HepG2 (cell line): Measurements from ENCODE around the gene GNG7. TPM values are rescaled to one million over a fixed set of nuclear protein-coding genes. Genes with fewer than 3 reads are reported as not detected.

Experiments
- CREB1 ChIP-seq, 2 experiments: fragments of 450-650 bp in 1 of 2; IDR thresholded peaks; 2 replicates each; pipeline ENCODE4 v1.6.1; 2016 to 2017; ENCODE audit warnings: control low read depth in 1 of 2, mild to moderate bottlenecking in 1 of 2, missing compliant biosample characterization in 1 of 2, missing genetic modification characterization in 1 of 2
- HOXD1 ChIP-seq: sonication (generic); formaldehyde crosslinking; IDR thresholded peaks from 2 replicates; pipeline ENCODE4 v1.5.0; 2020; ENCODE audit warnings: missing genetic modification reagents
- MED1 ChIP-seq: sonication (generic); formaldehyde crosslinking; IDR thresholded peaks from 2 replicates; pipeline ENCODE4 v1.4.0; 2020; ENCODE audit warnings: missing genetic modification reagents
- MIER3 ChIP-seq: IDR thresholded peaks from 2 replicates; pipeline ENCODE4 v1.6.1; 2016; ENCODE audit warnings: missing compliant biosample characterization, borderline replicate concordance
- MZF1 ChIP-seq: sonication (generic); formaldehyde crosslinking; IDR thresholded peaks from 2 replicates; pipeline ENCODE4 v1.8.1; 2023; ENCODE audit warnings: mild to moderate bottlenecking, missing genetic modification reagents, borderline replicate concordance
- NFIC ChIP-seq: IDR thresholded peaks from 2 replicates; pipeline ENCODE4 v1.6.1; 2012; ENCODE audit warnings: mild to moderate bottlenecking, low read length, inconsistent platforms
- NFKBIZ ChIP-seq: IDR thresholded peaks from 2 replicates; pipeline ENCODE4 v1.6.1; 2018; ENCODE audit warnings: missing genetic modification reagents, missing compliant biosample characterization
- NRL ChIP-seq: sonication (generic); formaldehyde crosslinking; IDR thresholded peaks from 2 replicates; pipeline ENCODE4 v1.5.0; 2020; ENCODE audit warnings: missing genetic modification reagents, mild to moderate bottlenecking, moderate library complexity, borderline replicate concordance
- SATB2 ChIP-seq: sonication (generic); formaldehyde crosslinking; IDR thresholded peaks from 2 replicates; pipeline ENCODE4 v1.5.0; 2020; ENCODE audit warnings: missing genetic modification reagents
- SIN3B ChIP-seq: fragments of 150-350 bp; IDR thresholded peaks from 2 replicates; pipeline ENCODE4 v1.6.1; 2014; ENCODE audit warnings: low read length
- SPEN ChIP-seq: sonication (generic); formaldehyde crosslinking; IDR thresholded peaks from 2 replicates; pipeline ENCODE4 v1.5.1; 2020; ENCODE audit warnings: low read depth, mild to moderate bottlenecking, missing genetic modification reagents
- ZFP36L2 ChIP-seq: sonication (generic); formaldehyde crosslinking; IDR thresholded peaks from 2 replicates; pipeline ENCODE4 v1.4.0; 2020; ENCODE audit warnings: missing genetic modification reagents
- ZFP82 ChIP-seq: sonication (generic); formaldehyde crosslinking; IDR thresholded peaks from 2 replicates; pipeline ENCODE4 v1.5.1; 2020; ENCODE audit warnings: mild to moderate bottlenecking, missing genetic modification reagents, borderline replicate concordance
- ZFY ChIP-seq: sonication (generic); formaldehyde crosslinking; IDR thresholded peaks from 2 replicates; pipeline ENCODE4 v1.4.0; 2020; ENCODE audit warnings: missing genetic modification reagents
- ZNF318 ChIP-seq: sonication (generic); formaldehyde crosslinking; IDR thresholded peaks from 2 replicates; pipeline ENCODE4 v1.4.0; 2020; ENCODE audit warnings: mild to moderate bottlenecking, missing genetic modification reagents
- ZNF33A ChIP-seq: sonication (generic); formaldehyde crosslinking; IDR thresholded peaks from 2 replicates; pipeline ENCODE4 v1.5.1; 2020; ENCODE audit warnings: missing genetic modification reagents, mild to moderate bottlenecking, moderate library complexity, borderline replicate concordance
- ZNF432 ChIP-seq: sonication (generic); formaldehyde crosslinking; IDR thresholded peaks from 2 replicates; pipeline ENCODE4 v1.5.0; 2020; ENCODE audit warnings: missing genetic modification reagents, mild to moderate bottlenecking, borderline replicate concordance
- ZNF547 ChIP-seq: sonication (generic); formaldehyde crosslinking; IDR thresholded peaks from 2 replicates; pipeline ENCODE4 v1.5.1; 2020; ENCODE audit warnings: mild to moderate bottlenecking, missing genetic modification reagents
- ZNF713 ChIP-seq: sonication (generic); formaldehyde crosslinking; IDR thresholded peaks from 2 replicates; pipeline ENCODE4 v1.4.0; 2020; ENCODE audit warnings: mild to moderate bottlenecking, missing genetic modification reagents
- polyA plus RNA-seq, 8 experiments: library from polyadenylated mRNA; depleted of rRNA in 3 of 8; stranded (reverse) in 7 of 8; unstranded in 1 of 8; fragments of >200 nt; fragmentation: Illumina TruSeq in 4 of 8; extraction: Trizol in 4 of 8; gene quantifications; 2 replicates each; pipeline versions ENCODE4 v1.2.1 to v1.2.3, GENCODE V29; 2011 to 2016; ENCODE audit warnings: low read depth in 4 of 8, missing spikeins in 1 of 8, mixed read lengths in 1 of 8; ENCODE audit not compliant: insufficient read depth in 1 of 8
- total RNA-seq, 5 experiments: library from RNA; depleted of rRNA; stranded (reverse); fragments of >200 nt; fragmentation: Illumina TruSeq; extraction: Trizol; gene quantifications; 2 replicates each; pipeline ENCODE4 v1.2.3, GENCODE V29; 2016; ENCODE audit warnings: low read depth in 1 of 5
- TF ChIP-seq, protein P1 (sequence below): sonication (generic); formaldehyde crosslinking; IDR thresholded peaks from 2 replicates; pipeline ENCODE4 v1.4.0; 2020; ENCODE audit warnings: mild to moderate bottlenecking, missing genetic modification reagents
- TF ChIP-seq, protein P2 (sequence below): sonication (generic); formaldehyde crosslinking; IDR thresholded peaks from 2 replicates; pipeline ENCODE4 v1.5.0; 2020; ENCODE audit warnings: missing genetic modification reagents

Gene GNG7
- total and polyA plus RNA-seq, 2 of the 13 experiments (the other 11 are each of a cell fraction or from before 2014, with no cell fraction given): 1.4 to 3.3 TPM

DNA sequence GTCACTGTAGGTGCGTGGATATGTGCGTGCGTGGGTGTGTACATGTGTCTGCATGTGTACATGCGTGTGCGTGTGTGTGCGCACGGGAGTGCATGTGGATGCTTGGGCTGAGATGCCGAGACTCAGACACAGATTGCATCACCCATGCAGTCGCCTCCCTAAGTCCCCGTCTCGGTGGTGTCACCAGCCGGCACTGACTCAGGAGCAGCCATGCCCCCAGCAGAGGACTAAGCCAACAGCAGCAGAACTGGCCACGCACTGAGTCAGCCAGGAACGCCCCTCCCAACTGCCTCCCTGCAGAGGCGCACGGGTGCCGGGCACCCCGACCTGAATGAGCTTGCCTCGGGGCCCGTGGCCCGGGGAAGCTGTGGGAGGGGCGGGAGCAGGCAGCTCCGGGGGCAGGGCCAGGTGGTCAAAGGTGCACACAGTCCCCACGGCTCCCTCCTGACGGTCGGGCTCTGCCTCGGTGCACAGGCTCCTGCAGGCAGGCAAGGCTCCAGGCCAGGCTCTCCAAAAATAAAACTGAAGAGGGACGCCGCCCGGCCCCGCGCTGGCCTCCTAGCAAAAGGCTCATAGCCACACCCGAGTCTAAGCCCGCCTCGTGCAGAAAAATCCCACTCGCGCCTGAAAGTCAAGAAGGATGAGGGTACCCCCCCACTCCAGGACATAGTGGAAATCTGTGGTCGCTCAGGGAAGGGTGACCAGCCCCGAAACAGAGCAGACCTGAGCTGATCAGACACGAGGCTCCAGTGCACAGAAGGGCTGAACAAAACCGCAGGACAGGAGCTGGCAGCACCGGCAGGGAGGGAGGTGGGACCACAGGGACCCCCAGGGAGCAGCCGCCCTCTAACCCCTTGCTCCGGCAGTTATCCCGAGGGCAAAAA lies 177.4 kb downstream of the GNG7 start (continued):
- TF ChIP-seq, protein P1, sequence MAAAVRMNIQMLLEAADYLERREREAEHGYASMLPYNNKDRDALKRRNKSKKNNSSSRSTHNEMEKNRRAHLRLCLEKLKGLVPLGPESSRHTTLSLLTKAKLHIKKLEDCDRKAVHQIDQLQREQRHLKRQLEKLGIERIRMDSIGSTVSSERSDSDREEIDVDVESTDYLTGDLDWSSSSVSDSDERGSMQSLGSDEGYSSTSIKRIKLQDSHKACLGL (CRISPR knock-in tag): peak; percentile 53; the same call in 1 of the 2 replicates
- TF ChIP-seq ZNF547 (CRISPR knock-in tag) (no peak), ZFP36L2 (no peak), CREB1 (IDR thresholded peaks at IDR 0.05) (no peak), CREB1 (CRISPR knock-in tag; IDR thresholded peaks at IDR 0.05) (no peak), SIN3B (no peak), SATB2 (CRISPR knock-in tag) (no peak), HOXD1 (no peak), MED1 (CRISPR knock-in tag) (no peak; the same call in none of the 2 replicates), MZF1 (no peak), SPEN (CRISPR knock-in tag) (no peak), ZNF432 (CRISPR knock-in tag) (no peak), ZNF33A (CRISPR knock-in tag) (no peak), NFIC (no peak), NFKBIZ (no peak), ZNF713 (no peak), ZFP82 (CRISPR knock-in tag) (no peak), MIER3 (CRISPR knock-in tag) (no peak; the same call in 1 of the 2 replicates), ZNF318 (CRISPR knock-in tag) (no peak), ZFY (peak; percentile 48), NRL (CRISPR knock-in tag) (peak; percentile 41; the same call in 1 of the 2 replicates)
- TF ChIP-seq, protein P2, sequence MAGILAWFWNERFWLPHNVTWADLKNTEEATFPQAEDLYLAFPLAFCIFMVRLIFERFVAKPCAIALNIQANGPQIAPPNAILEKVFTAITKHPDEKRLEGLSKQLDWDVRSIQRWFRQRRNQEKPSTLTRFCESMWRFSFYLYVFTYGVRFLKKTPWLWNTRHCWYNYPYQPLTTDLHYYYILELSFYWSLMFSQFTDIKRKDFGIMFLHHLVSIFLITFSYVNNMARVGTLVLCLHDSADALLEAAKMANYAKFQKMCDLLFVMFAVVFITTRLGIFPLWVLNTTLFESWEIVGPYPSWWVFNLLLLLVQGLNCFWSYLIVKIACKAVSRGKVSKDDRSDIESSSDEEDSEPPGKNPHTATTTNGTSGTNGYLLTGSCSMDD: no peak
